ENCODE measurements around the gene CTAG2. TPM values are rescaled to one million over a fixed set of nuclear protein-coding genes. Genes with fewer than 3 reads are reported as not detected.
"Not testable (repeated sequence)": the region's sequence is repeated elsewhere in the genome, so short reads cannot be mapped to it uniquely, and the experiment has no call there.

CTAG2 gene
- total and polyA plus RNA-seq, 9 donors: 1.0 to 6.8 (median 4.2) TPM; not detected in 6

- intact Hi-C loops (cut with DNase I): no loop called here
- 86 to 95% (median 87%) methylated on average over 7 to 10 of the region's 10 CpGs for WGBS, 3 donors
These were observed 993 bp upstream of the CTAG2 start for GRCh38 chrX:154654372-154654771.

GRCh38 chrX:154653048-154653401 lies 354 bp downstream of the CTAG2 start:
- Histone ChIP-seq H3K36me3 (no peaks in the 10 kb centered on the region), H3K27me3 (no peaks in the 10 kb centered on the region), H3K4me1 (ENCODE audit: insufficient read depth) (no peaks in the 10 kb centered on the region), H3K27ac (no peak overlapping the region), H3K4me3 (no peak overlapping the region), H3K9me3 (no peaks in the 10 kb centered on the region)
- WGBS, 3 donors: 78 to 93% (median 90%) methylated on average over 7 to 23 of the region's 23 CpGs
- TF ChIP-seq EP300 (IDR thresholded peaks at IDR 0.05) (no peak), CTCF (IDR thresholded peaks at IDR 0.05) (no peak), POLR2A (IDR thresholded peaks at IDR 0.05) (no peak)
- no peak for DNase-seq
- intact Hi-C loops (cut with DNase I): no loop called here

More at GRCh38 chrX:154654372-154654771, 993 bp upstream of the CTAG2 start:
- no peaks in the 10 kb centered on the region for H3K4me1 ChIP-seq (ENCODE audit: insufficient read depth)
- DNase-seq: no peak
- no peak overlapping the region for H3K27ac ChIP-seq
- no peak overlapping the region for H3K4me3 ChIP-seq
- H3K36me3 ChIP-seq: no peaks in the 10 kb centered on the region
- H3K27me3 ChIP-seq: no peaks in the 10 kb centered on the region
- H3K9me3 ChIP-seq: no peaks in the 10 kb centered on the region
- TF ChIP-seq POLR2A (IDR thresholded peaks at IDR 0.05): no peak

GRCh38 chrX:154652311-154653047 lies 900 bp downstream of the CTAG2 start:
- no peaks in the 10 kb centered on the region for H3K36me3 ChIP-seq
- TF ChIP-seq CTCF (IDR thresholded peaks at IDR 0.05) (no peak), POLR2A (IDR thresholded peaks at IDR 0.05) (no peak), EP300 (IDR thresholded peaks at IDR 0.05) (no peak)
- 85 to 94% (median 91%) methylated on average over 30 of the region's 30 CpGs for WGBS, 3 donors
- no peaks in the 10 kb centered on the region for H3K9me3 ChIP-seq
- H3K27me3 ChIP-seq: no peaks in the 10 kb centered on the region
- no peak overlapping the region for H3K27ac ChIP-seq
- H3K4me1 ChIP-seq (ENCODE audit: insufficient read depth): no peaks in the 10 kb centered on the region
- H3K4me3 ChIP-seq: no peak overlapping the region
- DNase-seq: no peak
- intact Hi-C loops (cut with DNase I): no loop called here

- Histone ChIP-seq H3K36me3 (no peaks in the 10 kb centered on the region), H3K9me3 (no peaks in the 10 kb centered on the region), H3K4me1 (ENCODE audit: insufficient read depth) (no peaks in the 10 kb centered on the region), H3K27ac (no peak overlapping the region), H3K27me3 (no peaks in the 10 kb centered on the region), H3K4me3 (no peak overlapping the region)
- no peak for DNase-seq
- TF ChIP-seq EP300 (IDR thresholded peaks at IDR 0.05): no peak
- intact Hi-C loops (cut with DNase I): no loop called here
- 48 to 76% (median 56%) methylated on average over 13 of the region's 13 CpGs for WGBS, 3 donors
These were observed 3.2 kb downstream of the CTAG2 start for GRCh38 chrX:154650221-154650510.

DNA sequence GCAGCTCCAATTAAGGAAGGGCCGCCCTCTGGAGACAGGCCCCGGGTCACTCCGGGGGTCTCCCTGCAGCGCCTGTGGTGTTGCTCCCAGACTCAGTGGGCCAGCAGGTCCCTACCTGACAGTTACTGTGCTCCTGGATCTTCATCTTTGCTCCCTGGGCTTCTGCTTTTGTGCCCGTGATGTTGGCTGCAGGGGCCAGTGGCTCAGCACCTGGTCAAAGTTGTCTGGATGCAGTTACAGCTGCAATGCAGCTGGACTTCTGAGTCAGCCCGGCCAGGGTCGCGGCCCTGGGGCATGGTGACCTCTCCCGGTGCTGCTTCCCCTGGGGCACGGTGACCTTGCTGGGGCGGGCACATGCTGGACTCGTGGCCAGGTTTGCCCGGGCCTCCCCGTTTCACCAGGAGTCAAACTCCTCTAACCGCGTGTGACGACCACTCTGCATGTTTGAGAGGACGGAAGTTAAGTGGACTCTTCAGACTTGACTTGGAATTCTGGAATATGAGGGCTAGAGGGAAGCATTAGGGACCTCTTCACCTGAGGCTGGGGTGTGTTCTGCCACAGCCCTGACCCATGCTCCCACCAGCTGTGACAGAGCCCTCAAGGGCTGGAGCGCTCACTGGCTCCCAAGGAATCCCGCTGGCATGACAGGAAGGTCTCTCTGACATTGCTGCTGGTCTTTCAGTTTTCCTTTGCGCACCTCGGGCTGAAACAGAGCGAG lies 3.7 kb downstream of the CTAG2 start:
- H3K4me3 ChIP-seq: no peak overlapping the region
- no peaks in the 10 kb centered on the region for H3K9me3 ChIP-seq
- no peaks in the 10 kb centered on the region for H3K4me1 ChIP-seq (ENCODE audit: insufficient read depth)
- H3K27ac ChIP-seq: no peak overlapping the region
- intact Hi-C loops (cut with DNase I): no loop called here
- H3K36me3 ChIP-seq: no peaks in the 10 kb centered on the region
- DNase-seq: peak in 2 of 5 donors; percentile 30 to 60
- TF ChIP-seq EP300 (IDR thresholded peaks at IDR 0.05): no peak
- H3K27me3 ChIP-seq: no peaks in the 10 kb centered on the region
- WGBS, 3 donors: 57 to 72% (median 61%) methylated on average over 21 to 23 of the region's 23 CpGs

GRCh38 chrX:154648931-154649330 lies 4.4 kb downstream of the CTAG2 start:
- no peaks in the 10 kb centered on the region for H3K4me1 ChIP-seq (ENCODE audit: insufficient read depth)
- H3K36me3 ChIP-seq: no peaks in the 10 kb centered on the region
- no peak overlapping the region for H3K27ac ChIP-seq
- no peaks in the 10 kb centered on the region for H3K9me3 ChIP-seq
- no peak for DNase-seq
- no peaks in the 10 kb centered on the region for H3K27me3 ChIP-seq
- H3K4me3 ChIP-seq: no peak overlapping the region
- TF ChIP-seq EP300 (IDR thresholded peaks at IDR 0.05): no peak
- no peak for TF ChIP-seq POLR2A (IDR thresholded peaks at IDR 0.05)
- TF ChIP-seq CTCF (IDR thresholded peaks at IDR 0.05): no peak
- WGBS, 3 donors: 86 to 88% (median 87%) methylated on average over 15 of the region's 15 CpGs
- intact Hi-C loops (cut with DNase I): no loop called here

DNA sequence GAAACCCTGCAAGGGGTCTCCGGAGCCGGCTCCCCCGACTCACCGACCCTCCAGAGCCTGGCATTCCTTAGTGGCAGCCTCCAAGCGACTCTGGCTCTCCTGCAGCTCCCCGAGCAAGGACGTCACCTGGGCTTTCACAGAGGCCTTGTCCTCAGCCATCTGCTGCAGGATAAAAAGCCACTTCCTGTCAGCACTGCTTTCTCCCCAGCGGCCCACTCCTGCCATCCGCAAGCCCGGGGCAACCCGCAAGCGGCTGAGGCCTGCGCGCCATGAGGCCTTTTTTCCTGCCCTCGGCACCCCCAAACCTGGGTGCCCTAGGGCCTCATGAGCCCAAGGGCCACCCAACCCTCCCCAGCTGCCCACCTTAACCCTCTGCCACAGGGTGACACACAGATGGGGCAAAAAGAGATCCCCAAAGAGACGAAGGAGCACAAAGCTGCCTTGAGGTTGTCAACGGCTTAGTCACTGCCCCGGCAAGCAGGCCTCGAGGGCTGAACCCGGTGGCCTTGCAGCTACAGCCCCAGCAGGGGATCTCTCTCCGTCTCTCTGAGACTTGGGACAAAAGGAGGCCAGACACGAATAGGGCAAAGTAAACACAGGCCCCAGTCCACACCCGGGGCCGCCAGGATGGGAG lies 7.5 kb downstream of the CTAG2 start:
- WGBS, 3 donors: 90 to 96% methylated on average over 4 of the region's 24 CpGs; no CpG with 5 or more reads in 1 of the 3 donors
- H3K9me3 ChIP-seq; DNase-seq; H3K27me3 ChIP-seq; H3K4me3 ChIP-seq; intact Hi-C loops (cut with DNase I); H3K27ac ChIP-seq; H3K4me1 ChIP-seq (ENCODE audit: insufficient read depth); H3K36me3 ChIP-seq: not testable (repeated sequence)

DNA sequence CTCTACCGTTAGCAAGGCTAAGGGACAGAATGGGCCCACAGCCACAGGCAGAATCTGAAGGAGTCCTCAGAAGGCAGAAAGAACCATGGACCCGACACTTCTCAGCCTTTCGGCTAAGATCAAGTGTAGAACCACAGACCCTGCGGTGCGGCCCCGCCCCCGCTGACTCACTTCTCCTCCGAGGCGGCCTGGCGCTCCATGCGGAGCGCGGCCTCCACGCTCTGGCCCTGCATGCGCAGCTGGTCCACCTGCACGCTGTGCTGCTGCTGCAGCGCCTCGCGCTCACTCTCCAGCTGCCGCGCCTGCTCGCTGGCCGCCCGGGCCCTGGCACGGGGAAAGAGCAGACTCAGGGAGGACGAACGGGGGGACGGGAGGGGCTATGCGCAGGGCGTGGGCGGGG lies 9.7 kb downstream of the CTAG2 start:
- H3K36me3 ChIP-seq; DNase-seq; H3K27ac ChIP-seq; H3K9me3 ChIP-seq; H3K27me3 ChIP-seq; H3K4me3 ChIP-seq; H3K4me1 ChIP-seq (ENCODE audit: insufficient read depth); intact Hi-C loops (cut with DNase I): not testable (repeated sequence)
- WGBS, 3 donors: 71% methylated on average over 9 of the region's 31 CpGs; no CpG with 5 or more reads in 2 of the 3 donors
